Esophagus squamous epithelium (tissue), 4 donors: ENCODE results near the gene CES2.

Experiments used
- CTCF ChIP-seq, 6 experiments: fragments of 450-650 bp in 4 of 6; fragments of 200-600 bp in 2 of 6; sonication (generic) in 2 of 6; IDR thresholded peaks; one replicate each; pipeline ENCODE4 v1.5.1; 2016 to 2019; ENCODE audit warnings: antibody characterized with exemption in 6 of 6, mild to moderate bottlenecking in 4 of 6, moderate library complexity in 4 of 6
- POLR2A ChIP-seq, 4 donors: fragments of 450-650 bp; IDR thresholded peaks; one replicate each; pipeline ENCODE4 v1.6.1; 2017; ENCODE audit warnings: antibody characterized with exemption in 4 of 4, mild to moderate bottlenecking in 4 of 4, moderate library complexity in 3 of 4

- TF ChIP-seq CTCF (IDR thresholded peaks at IDR 0.05): no peak
- no peak for TF ChIP-seq POLR2A (IDR thresholded peaks at IDR 0.05)
Measured at GRCh38 chr16:66936462-66936861, 1.1 kb downstream of the CES2 start.
